CD4-positive, alpha-beta T cell treated with Interferon gamma for 1 hour (primary cell): ENCODE measurements around the gene RUVBL1.

Experiments
- DNase-seq: peaks from one replicate; pipeline ENCODE4 v3.0.0-alpha.2; 2020

The RUVBL1 gene

DNA sequence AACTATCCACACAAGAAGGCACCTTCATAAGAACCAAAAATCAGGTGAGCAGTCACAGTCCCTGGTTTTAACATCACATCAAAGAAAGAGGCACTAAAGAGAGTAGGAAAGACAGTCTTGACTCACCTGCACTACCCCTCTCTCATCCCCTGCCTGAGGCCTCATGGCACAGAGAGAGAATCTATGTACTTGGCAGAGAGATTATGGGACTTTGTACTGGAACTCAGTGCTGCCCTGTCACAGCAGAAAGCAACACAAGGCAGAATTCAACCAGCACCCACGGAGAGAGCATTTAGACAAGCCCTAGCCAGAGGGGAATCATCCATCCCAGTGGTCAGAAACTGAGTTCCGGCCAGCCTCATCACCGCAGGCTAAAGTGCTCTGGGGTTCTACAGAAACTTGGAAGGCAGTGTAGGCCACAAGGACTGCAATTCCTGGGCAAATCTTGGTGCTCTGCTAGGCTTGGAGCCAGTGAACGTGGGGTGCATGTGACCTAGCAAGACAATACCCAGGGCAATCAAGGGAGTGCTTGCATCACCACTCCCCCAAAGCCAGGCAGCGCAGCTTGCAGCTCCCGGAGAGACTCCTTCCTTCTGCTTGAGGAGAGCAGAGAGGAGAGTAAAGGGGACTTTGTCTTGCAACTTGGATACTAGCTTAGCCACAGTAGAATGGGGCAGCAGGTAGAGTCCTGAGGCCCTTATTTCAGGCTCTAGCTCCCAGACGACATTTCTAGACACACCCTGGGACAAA lies 8.5 kb upstream of the RUVBL1 start:
- DNase-seq: no peak

DNA sequence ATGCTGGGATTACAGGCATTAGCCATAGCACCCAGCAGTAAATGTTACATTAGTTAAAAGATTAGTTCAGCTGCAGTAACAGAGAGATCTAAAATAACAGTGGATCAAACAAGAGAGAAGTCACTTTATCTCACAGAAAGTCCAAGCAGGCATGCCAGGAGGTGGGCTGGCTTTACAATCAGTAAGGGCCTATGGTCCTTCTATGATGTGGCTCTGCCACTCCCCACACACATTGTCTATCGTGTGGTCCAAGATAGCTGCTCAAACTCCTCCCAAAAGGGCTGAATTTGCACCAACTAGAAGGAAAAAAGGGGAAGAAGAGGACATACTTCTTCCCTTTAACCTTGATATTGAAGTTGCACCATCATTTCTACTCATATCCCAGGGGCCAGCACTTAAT lies 4.6 kb upstream of the RUVBL1 start:
- DNase-seq: no peak

GRCh38 chr3:128127236-128127635 lies 3.6 kb upstream of the RUVBL1 start:
- DNase-seq: no peak

DNA sequence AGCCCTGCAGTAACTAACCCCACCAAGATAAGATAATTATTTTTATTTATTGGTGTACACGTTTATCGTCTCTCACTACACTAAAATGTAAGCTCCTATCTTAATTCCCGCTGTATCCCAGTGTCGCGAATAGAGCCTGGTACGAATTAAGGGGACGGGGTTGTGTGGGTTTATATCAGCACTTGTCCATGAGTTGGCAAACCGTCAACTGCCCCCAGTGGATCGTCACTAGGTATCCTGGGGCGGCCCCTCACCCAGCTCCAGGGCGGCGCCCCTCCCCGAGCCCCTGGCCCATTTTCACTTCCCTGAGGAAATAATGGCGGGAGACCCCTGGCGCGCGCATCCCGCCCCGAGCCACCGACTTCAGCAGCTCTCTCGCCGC lies 465 bp downstream of the RUVBL1 start:
- DNase-seq: no peak

DNA sequence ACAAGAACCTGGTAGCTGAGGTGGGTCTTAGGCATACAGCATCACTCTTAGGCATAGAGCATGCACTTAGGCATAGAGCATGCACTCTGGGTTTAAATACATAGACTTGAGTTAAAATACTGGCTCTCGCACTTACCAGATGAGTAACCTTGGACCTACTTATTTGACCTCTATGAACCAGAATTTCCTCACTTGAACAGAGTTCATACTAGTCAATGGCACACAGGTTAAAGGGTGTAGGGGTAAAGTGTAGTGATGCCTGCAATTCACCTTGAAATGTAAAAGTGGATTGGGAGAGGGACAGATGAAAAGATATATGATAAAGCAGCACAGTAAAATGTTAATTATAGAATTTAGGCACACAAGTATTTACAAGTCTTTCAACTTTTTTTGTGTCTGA lies 1.6 kb downstream of the RUVBL1 start:
- no peak for DNase-seq

DNA sequence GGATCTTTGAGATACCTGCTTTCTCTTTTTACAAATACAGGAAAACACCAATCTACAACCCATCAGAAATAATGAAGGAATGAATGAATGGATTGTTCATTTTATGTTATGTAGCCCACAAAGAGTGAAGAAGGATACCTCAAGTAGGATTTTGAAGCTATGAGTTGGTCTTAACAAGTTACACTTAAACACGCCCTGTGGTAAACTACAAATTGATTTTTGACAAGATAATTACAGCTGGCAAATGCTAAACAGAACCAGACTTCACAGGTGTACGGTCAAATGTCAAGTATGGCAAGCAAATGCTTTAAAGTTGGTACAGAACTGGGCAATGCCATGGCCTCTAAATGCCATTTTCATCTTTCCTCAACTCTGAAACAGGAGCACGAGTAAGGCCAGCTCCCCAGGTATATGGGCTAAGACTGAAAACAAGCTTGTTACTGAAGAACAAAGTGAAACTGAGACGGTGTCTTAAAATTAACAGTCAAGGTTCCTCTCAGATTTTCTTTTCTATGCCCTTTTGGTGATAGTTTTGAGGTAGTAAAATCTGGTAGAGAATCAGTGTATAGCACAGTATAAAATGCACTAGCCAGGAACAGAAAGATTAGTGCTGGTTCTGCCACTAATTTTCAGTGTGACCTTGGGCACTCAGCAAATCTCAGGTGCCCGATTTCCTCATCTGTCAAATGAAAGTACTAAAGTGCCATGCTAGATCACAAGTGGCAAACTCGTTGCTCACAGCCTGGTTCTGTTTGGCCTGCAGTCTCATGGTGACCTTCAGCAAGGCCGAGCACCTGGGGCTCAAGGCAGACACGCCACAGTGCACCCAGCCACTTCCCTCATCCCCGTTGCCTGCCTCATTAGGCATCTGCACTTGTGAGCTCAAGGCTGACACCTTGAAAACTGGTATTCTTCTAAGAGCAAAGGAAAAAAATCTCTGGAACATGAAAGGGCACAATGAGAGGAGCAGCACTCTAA lies 9.5 kb downstream of the RUVBL1 start:
- DNase-seq: no peak

DNA sequence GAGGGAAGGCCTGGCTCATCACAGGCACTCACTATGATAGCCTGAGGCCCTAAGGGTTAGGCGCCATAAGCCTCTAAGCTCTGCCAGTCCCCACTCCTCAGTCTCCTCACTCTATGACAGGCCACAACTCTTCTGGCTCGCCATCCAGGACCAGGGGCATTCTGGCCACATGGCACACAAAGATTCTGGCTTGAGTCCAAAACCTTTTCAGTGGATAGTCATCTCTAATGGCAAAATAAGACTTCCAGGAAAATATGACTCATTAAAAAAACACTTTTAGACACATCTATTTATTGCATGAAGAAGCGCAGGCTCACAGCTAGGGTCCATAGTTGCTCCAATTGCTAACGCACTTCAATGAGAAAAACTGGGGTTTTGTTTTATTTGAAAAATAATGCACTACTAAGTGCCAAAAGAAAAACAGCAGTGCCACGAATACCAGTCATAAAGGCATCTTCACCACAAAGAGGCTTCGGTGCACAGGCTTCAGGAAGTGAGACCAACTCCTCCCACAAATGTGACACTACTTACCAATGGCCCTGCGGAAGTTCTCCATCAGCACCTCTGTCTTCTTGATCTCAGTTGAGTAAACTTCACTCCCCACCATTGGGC lies 11.1 kb downstream of the RUVBL1 start:
- peak; percentile 31 for DNase-seq

DNA sequence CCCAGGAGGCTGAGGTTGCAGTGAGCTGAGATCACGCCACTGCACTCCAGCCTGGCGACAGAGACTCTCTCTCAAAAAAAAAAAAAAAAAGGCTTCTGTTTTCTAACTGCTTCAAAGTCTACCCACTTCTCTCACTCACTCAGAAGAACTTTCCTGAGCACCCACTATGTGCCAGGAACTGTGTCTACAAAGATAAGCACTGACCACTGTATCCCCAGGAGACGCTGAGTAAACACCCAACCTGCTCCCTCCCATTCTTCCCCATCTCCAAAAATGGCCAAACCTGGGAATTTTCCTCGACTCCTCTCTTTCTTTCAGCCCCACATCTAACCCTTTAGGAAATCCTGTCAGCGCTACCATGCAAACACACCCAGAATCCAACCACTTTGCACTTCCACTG lies 12.5 kb downstream of the RUVBL1 start:
- no peak for DNase-seq

GRCh38 chr3:128107834-128108233 lies 15.8 kb downstream of the RUVBL1 start:
- DNase-seq: no peak

GRCh38 chr3:128103136-128103676 lies 20.4 kb downstream of the RUVBL1 start:
- DNase-seq: no peak

- DNase-seq: no peak
Observed at GRCh38 chr3:128100638-128101037, 23.0 kb downstream of the RUVBL1 start.

GRCh38 chr3:128100161-128100560 lies 23.5 kb downstream of the RUVBL1 start:
- DNase-seq: no peak

GRCh38 chr3:128098234-128098633 lies 25.4 kb downstream of the RUVBL1 start:
- no peak for DNase-seq

DNA sequence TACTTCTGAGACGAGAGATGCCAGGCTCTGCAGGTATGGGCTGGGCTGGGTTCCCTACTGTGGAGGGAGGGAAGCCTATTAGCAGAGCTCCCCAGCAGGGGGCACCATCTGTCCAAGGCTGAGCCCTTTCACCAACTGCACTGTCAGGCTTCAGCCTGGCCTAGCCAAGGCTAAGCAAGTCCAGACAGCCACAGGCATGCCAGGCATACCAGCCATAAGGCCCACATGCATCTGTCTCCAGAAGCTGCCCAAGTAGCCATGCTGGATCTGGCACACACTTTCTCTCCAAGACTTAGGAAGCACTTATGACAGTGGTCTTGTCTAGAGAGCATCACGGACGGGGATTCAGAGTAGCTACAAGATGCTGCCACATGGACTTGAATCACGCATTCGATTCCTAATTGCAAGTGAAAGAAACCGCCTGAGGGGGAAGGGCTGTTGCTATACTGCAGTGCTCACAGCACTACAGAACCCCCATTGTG lies 28.3 kb downstream of the RUVBL1 start:
- peak; percentile 70 for DNase-seq

- DNase-seq: no peak
Observed at GRCh38 chr3:128094295-128095151, 29.1 kb downstream of the RUVBL1 start.

DNA sequence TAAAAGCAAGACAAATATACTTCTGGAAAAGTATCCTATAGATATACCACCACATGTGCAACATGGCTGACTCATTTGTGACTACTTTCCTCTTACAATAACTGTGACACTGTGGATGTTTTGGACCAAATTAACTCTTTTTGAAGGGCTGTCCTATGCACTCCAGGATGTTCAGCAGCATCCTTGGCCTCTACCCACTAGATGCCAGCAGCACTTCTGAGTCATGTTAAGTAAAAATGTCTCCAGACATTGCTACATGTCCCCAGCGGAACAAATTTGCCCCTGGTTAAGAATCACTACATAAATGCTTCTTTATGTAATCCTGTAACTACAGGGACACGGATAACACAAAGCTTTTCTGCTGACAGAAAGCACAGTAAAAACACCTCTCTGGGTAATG lies 32.0 kb downstream of the RUVBL1 start:
- DNase-seq: no peak

DNA sequence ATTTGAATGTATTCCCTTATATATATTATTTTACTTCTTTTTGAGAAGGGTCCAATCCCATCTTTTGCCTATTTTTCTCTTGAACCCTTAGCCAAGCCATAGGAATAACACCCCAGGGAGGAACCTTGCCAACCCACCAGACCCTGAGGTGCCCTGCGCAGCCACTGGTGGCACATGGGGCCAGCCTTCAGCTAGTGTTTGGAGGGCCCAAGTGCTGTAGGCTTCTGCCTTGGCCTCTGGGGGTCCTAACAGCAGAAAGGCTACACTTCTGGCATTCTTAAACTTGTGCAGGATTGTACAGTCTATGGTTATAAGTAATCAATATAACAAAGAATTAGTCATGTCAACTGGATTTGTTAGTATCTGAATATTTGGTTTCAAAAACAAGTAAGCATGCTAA lies 34.5 kb downstream of the RUVBL1 start:
- DNase-seq: no peak

DNA sequence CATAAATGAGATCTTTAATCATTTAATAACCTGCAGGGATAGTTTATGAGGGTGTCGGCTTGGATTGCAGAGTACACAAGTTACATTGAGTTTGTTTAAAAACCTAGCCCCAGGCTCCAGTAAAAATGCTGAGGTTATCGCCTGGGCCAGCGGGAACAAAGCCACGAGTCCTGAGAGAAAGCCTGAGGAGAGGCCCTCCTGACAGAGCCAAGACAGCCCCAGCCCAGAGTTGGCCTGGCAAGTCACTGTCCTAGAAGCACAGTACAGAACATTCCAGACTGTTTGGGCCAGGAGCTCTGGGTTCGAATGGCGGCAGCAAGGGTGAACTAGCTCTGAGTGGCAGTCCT lies 39.0 kb downstream of the RUVBL1 start:
- no peak for DNase-seq

DNA sequence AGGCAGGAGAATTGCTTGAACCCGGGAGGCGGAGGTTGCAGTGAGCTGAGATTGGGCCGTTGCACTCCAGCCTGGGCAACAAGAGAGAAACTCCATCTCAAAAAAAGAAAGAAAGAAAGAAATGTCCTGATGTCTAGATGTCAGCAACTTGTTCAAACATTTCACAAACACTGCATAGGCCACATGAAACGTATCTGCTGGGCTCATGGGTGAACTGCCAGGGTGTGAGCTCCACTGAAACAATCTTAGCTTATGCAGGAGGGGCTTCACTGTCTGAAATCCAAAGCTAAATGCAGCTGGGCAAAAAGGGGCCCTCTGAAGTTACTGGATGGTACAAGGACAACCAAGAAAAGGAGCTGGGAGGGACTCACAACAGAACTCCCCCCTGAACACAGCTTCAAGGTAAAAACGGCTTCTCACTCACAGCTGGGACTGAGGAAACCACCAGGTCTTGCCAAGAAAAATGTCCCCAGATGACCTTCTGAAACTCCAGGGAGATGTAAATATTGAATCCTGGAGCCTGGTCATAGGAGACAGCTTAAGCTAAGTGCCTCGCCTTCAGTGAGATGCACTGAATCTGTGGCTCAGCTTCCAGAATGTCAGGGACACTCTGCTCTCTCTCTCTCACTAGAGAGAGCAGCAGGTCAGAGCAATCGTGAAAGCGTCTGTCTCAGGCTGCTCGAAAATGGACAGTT lies 39.5 kb downstream of the RUVBL1 start:
- DNase-seq: no peak

DNA sequence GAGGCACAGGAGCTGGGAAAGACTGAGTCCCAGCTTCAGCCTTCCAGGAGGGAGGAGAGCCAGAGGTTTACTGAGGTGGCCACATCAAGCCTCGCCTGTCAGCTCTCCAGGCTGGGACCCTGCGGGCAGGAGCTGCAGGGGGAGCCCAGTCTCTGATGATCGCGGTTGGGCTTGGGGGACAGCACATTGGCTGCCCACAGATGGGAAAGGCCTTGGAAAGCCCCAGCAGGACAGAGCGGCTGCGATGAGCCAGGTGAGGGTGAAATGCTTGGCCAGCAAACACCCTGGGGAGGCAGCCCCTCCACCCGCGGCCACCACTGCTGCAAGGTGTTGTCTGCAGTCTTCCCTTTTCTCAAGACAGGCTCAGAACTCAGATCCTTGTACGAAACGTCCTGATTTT lies 40.2 kb downstream of the RUVBL1 start:
- DNase-seq: no peak

DNA sequence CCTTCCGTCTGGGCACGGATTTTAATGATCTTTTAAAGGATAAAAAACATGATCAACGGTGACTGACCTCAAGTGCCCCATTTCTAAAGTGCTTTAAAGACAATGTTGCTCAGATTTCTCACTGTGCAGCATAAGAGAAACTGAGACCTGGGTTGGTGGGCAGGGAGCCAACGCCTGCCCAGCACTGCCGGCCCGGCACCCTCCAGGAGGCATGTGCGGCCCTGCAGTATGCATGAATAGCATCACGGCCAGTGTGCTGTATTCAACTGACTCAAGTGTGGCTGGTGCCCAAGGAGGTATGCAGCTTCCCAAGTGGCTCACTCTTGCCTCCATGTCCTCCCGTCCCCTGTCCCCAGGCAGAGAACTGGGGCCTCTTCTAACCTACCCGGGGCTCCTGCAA lies 41.1 kb downstream of the RUVBL1 start:
- no peak for DNase-seq

GRCh38 chr3:128081846-128082245 lies 41.8 kb downstream of the RUVBL1 start:
- no peak for DNase-seq
